GM12892 (cell line): ENCODE measurements around the gene NCOR2.

Source experiments
- POLR2A ChIP-seq: IDR thresholded peaks from 2 replicates; pipeline ENCODE4 v1.6.1; 2011; ENCODE audit warnings: low read depth, low read length, control low read depth
- POLR2AphosphoS5 ChIP-seq: IDR thresholded peaks from 2 replicates; pipeline ENCODE4 v1.6.1; 2011; ENCODE audit warnings: low read depth, low read length, control low read depth

- TF ChIP-seq POLR2AphosphoS5: no peak
- TF ChIP-seq POLR2A: no peak
Observed at GRCh38 chr12:124609041-124609989, 41.9 kb upstream of the NCOR2 start.
